B cell (primary cell): ENCODE data around the gene SLC43A2. TPM values are rescaled to one million over a fixed set of nuclear protein-coding genes. Genes with fewer than 3 reads are reported as not detected.

Experiments used
- ATAC-seq: fragments of 200-7000 bp; cut with Tn5 transposase; one replicate; pipeline ENCODE4 v1.10.0; 2021; ENCODE audit warnings: low read depth, mild to moderate bottlenecking, moderate number of reproducible peaks, moderate library complexity
- CTCF ChIA-PET: fragments of 350-600 bp; sonication (Branson Sonifier 250); formaldehyde crosslinking; loops from one replicate; lab custom pipeline; 2021; ENCODE audit warnings: antibody characterized with exemption, inconsistent platforms; lab: Charles Lee
- POLR2A ChIA-PET: fragments of 350-600 bp; sonication (Branson Sonifier 250); formaldehyde crosslinking; loops from one replicate; lab custom pipeline; 2021; ENCODE audit warnings: antibody characterized with exemption; lab: Charles Lee
- DNase-seq: peaks from one replicate; pipeline ENCODE4 v3.0.0; 2013
- H2AFZ ChIP-seq: 2 replicates; pipeline ENCODE4 v1.6.1; 2012; ENCODE audit warnings: mild to moderate bottlenecking, low read depth, low read length; ENCODE audit not compliant: insufficient read depth, poor library complexity, severe bottlenecking
- H3K27ac ChIP-seq, 2 donors: 1 replicate in 1 of 2; 2 replicates in 1 of 2; pipeline ENCODE4 v1.5.1; 2012 to 2013; ENCODE audit warnings: low read length in 2 of 2, mild to moderate bottlenecking in 2 of 2, moderate library complexity in 1 of 2
- H3K27me3 ChIP-seq, 4 experiments: fragments of 200-600 bp in 1 of 4; sonication (generic) in 1 of 4; replicated peaks in 1 of 4; 1 replicate in 2 of 4; 2 replicates in 2 of 4; pipeline versions ENCODE4 v1.6.1 to v1.7.0; 2013 to 2016; ENCODE audit warnings: low read length in 3 of 4, mild to moderate bottlenecking in 2 of 4, mixed read lengths in 1 of 4, moderate library complexity in 1 of 4; ENCODE audit not compliant: insufficient read depth in 4 of 4, control insufficient read depth in 3 of 4; ENCODE audit errors: control extremely low read depth in 1 of 4
- H3K36me3 ChIP-seq, 2 experiments: replicated peaks in 1 of 2; 1 replicate in 1 of 2; 2 replicates in 1 of 2; pipeline versions ENCODE4 v1.6.1 to v1.7.1; 2013; ENCODE audit warnings: low read length in 1 of 2; ENCODE audit not compliant: insufficient read depth in 2 of 2, control insufficient read depth in 1 of 2; ENCODE audit errors: control extremely low read depth in 1 of 2, extremely low read depth in 1 of 2
- H3K4me1 ChIP-seq, 2 donors: fragments of 200-600 bp in 1 of 2; sonication (generic) in 1 of 2; 1 replicate in 1 of 2; 2 replicates in 1 of 2; pipeline versions ENCODE4 v1.5.1 to v1.6.1; 2013 to 2017; ENCODE audit warnings: low read length in 2 of 2; ENCODE audit not compliant: control insufficient read depth in 2 of 2, insufficient read depth in 2 of 2
- H3K4me2 ChIP-seq: replicated peaks from 2 replicates; pipeline ENCODE3; 2012; ENCODE audit warnings: mild to moderate bottlenecking, low read depth, low read length; ENCODE audit not compliant: poor library complexity, severe bottlenecking
- H3K4me3 ChIP-seq, 5 experiments: fragments of 200-600 bp in 1 of 5; sonication (generic) in 1 of 5; 1 replicate in 3 of 5; 2 replicates in 2 of 5; pipeline versions ENCODE4 v1.5.1 to v1.7.0; 2011 to 2016; ENCODE audit warnings: low read length in 4 of 5, mild to moderate bottlenecking in 4 of 5, low read depth in 2 of 5, control low read depth in 1 of 5, moderate library complexity in 1 of 5; ENCODE audit not compliant: insufficient read depth in 1 of 5; ENCODE audit errors: control extremely low read depth in 1 of 5, extremely low read depth in 1 of 5
- H3K79me2 ChIP-seq: fragments of 200-600 bp; sonication (generic); one replicate; pipeline ENCODE4 v1.6.0; 2016; ENCODE audit warnings: low read length; ENCODE audit not compliant: control insufficient read depth, insufficient read depth
- H3K9ac ChIP-seq: fragments of 200-600 bp; sonication (generic); 2 replicates; pipeline ENCODE4 v1.6.1; 2017; ENCODE audit warnings: mild to moderate bottlenecking, low read length, moderate library complexity
- H3K9me3 ChIP-seq, 3 donors: one replicate each; pipeline versions ENCODE4 v1.6.1 to v1.7.1; 2013; ENCODE audit warnings: low read length in 2 of 3; ENCODE audit not compliant: control insufficient read depth in 2 of 3, insufficient read depth in 1 of 3; ENCODE audit errors: control extremely low read depth in 1 of 3
- H4K20me1 ChIP-seq: 2 replicates; pipeline ENCODE4 v1.6.0; 2012; ENCODE audit warnings: mild to moderate bottlenecking, low read length; ENCODE audit not compliant: insufficient read depth, control insufficient read depth, poor library complexity, severe bottlenecking
- H3K27ac Mint-ChIP-seq: one replicate; pipeline ENCODE4 v1.8.0; 2021; ENCODE audit warnings: mixed read lengths
- H3K27me3 Mint-ChIP-seq: one replicate; pipeline ENCODE4 v1.8.0; 2021; ENCODE audit warnings: mixed read lengths
- H3K4me1 Mint-ChIP-seq: one replicate; pipeline ENCODE4 v1.8.0; 2021; ENCODE audit warnings: mixed read lengths
- H3K4me3 Mint-ChIP-seq: one replicate; pipeline ENCODE4 v1.8.0; 2021; ENCODE audit warnings: mixed read lengths
- H3K9me3 Mint-ChIP-seq: one replicate; pipeline ENCODE4 v1.8.0; 2022; ENCODE audit warnings: mixed read lengths; ENCODE audit not compliant: insufficient read depth
- EZH2 ChIP-seq: IDR thresholded peaks from 2 replicates; pipeline ENCODE4 v1.6.1; 2012; ENCODE audit warnings: borderline replicate concordance, low read depth, mild to moderate bottlenecking, moderate library complexity, low read length; ENCODE audit not compliant: insufficient read depth, poor library complexity, severe bottlenecking
- WGBS: methylation state at CpG from one replicate; pipeline ENCODE4 v1.1.5; 2013; ENCODE audit warnings: missing lambda C conversion rate; ENCODE audit not compliant: insufficient coverage; 5-methylcytosine and 5-hydroxymethylcytosine counted together
- intact Hi-C: fragments of 100-400 bp; cut with micrococcal nuclease; formaldehyde crosslinking; loops from one replicate; pipeline ENCODE4 v1.10.0; 2022
- polyA plus RNA-seq: library from polyadenylated mRNA; depleted of rRNA; stranded (reverse); fragments of >200 nt; gene quantifications from 2 replicates; pipeline ENCODE4 v1.2.3, GENCODE V29; 2012
- total RNA-seq, 2 donors: library from RNA; stranded (reverse); fragments of 120-200 nt in 1 of 2; gene quantifications; 1 replicate in 1 of 2; 2 replicates in 1 of 2; pipeline versions ENCODE4 v1.2.3 to v1.2.4, GENCODE V29; 2013 to 2022
- TF ChIP-seq, protein P1 (sequence below): fragments of 200-600 bp; IDR thresholded peaks from one replicate; pipeline ENCODE4 v1.8.0; 2022; ENCODE audit warnings: antibody characterized with exemption, mild to moderate bottlenecking

Gene SLC43A2
- total and polyA plus RNA-seq, 2 donors (not counting 1 experiment from before 2014, with no cell fraction given), result 26.2 to 204 TPM

GRCh38 chr17:1604831-1605528 is 23.7 kb downstream of the SLC43A2 start:
- H3K9me3 Mint-ChIP-seq, result no peaks in the 10 kb centered on the region
- no peak overlapping the region for H3K4me3 ChIP-seq
- TF ChIP-seq, protein P1, sequence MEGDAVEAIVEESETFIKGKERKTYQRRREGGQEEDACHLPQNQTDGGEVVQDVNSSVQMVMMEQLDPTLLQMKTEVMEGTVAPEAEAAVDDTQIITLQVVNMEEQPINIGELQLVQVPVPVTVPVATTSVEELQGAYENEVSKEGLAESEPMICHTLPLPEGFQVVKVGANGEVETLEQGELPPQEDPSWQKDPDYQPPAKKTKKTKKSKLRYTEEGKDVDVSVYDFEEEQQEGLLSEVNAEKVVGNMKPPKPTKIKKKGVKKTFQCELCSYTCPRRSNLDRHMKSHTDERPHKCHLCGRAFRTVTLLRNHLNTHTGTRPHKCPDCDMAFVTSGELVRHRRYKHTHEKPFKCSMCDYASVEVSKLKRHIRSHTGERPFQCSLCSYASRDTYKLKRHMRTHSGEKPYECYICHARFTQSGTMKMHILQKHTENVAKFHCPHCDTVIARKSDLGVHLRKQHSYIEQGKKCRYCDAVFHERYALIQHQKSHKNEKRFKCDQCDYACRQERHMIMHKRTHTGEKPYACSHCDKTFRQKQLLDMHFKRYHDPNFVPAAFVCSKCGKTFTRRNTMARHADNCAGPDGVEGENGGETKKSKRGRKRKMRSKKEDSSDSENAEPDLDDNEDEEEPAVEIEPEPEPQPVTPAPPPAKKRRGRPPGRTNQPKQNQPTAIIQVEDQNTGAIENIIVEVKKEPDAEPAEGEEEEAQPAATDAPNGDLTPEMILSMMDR, result no peak
- no peak for TF ChIP-seq EZH2
- no peak overlapping the region for H2AFZ ChIP-seq
- H3K36me3 ChIP-seq, result peaks cover 0 to 22% of the 10 kb centered on the region in 2 experiments
- peaks cover 27% of the 10 kb centered on the region for H3K4me1 Mint-ChIP-seq
- WGBS, result 48% methylated on average over 32 of the region's 35 CpGs
- no peak overlapping the region for H3K4me3 Mint-ChIP-seq
- no peaks in the 10 kb centered on the region for H3K27me3 Mint-ChIP-seq
- H3K79me2 ChIP-seq, result peaks cover 18% of the 10 kb centered on the region
- H3K27ac Mint-ChIP-seq, result no peak overlapping the region
- ChIA-PET CTCF (interaction anchor here (1.0 to 1.1 kb wide), 2 partner anchors 20 to 240 kb away, joined by 3 read pairs; no protein-coding TSS in a partner anchor), POLR2A (interaction anchor here (1.0 kb wide), 1 partner anchor 23 kb away, joined by 3 read pairs; the partner anchor contains the start of gene SLC43A2)
- H3K27ac ChIP-seq, result no peak overlapping the region
- H4K20me1 ChIP-seq, result peaks cover 33% of the 10 kb centered on the region
- ATAC-seq, result no peak
- DNase-seq, result no peak
- H3K4me1 ChIP-seq, result peaks cover 0 to 19% of the 10 kb centered on the region in 2 donors
- no peak overlapping the region for H3K9ac ChIP-seq
- no peaks in the 10 kb centered on the region for H3K27me3 ChIP-seq
- intact Hi-C loops, result no loop called here
- peaks cover 0 to 9% (median 0%) of the 10 kb centered on the region in 3 donors for H3K9me3 ChIP-seq
- H3K4me2 ChIP-seq, result peak overlapping the region; percentile 28

DNA sequence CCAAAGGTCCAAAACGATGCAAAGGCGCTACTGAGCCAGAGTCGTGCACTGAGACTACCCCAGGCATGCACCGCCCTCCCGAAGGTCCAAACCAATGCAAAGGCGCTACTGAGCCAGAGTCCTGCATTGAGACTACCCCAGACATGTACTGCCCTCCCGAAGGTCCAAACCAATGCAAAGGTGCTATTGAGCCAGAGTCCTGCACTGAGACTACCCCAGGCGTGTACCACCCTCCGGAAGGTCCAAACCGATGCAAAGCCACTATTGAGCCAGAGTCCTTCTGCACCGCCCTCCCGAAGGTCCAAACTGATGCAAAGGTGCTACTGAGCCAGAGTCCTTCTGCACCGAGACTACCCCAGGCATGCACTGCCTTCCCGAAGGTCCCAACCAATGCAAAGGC is 27.1 kb downstream of the SLC43A2 start:
- peaks cover 0 to 14% of the 10 kb centered on the region in 2 experiments for H3K36me3 ChIP-seq
- POLR2A ChIA-PET, result no interaction called here
- Mint-ChIP-seq H3K9me3 (no peaks in the 10 kb centered on the region), H3K27ac (no peak overlapping the region), H3K27me3 (no peaks in the 10 kb centered on the region), H3K4me3 (no peak overlapping the region), H3K4me1 (peaks cover 7% of the 10 kb centered on the region)
- no peak overlapping the region for H3K4me3 ChIP-seq
- H3K4me1 ChIP-seq, result peaks cover 0 to 9% of the 10 kb centered on the region in 2 donors
- intact Hi-C loops, result no loop called here
- CTCF ChIA-PET, result no interaction called here
- no peak for DNase-seq
- no peak overlapping the region for H3K9ac ChIP-seq
- peaks cover 0 to 9% (median 0%) of the 10 kb centered on the region in 3 donors for H3K9me3 ChIP-seq
- TF ChIP-seq EZH2, result no peak
- TF ChIP-seq, protein P1, result no peak
- peaks cover 19% of the 10 kb centered on the region for H3K79me2 ChIP-seq
- ATAC-seq, result no peak
- no peak overlapping the region for H3K4me2 ChIP-seq
- 99% methylated on average over 14 of the region's 14 CpGs for WGBS
- H3K27me3 ChIP-seq, result no peaks in the 10 kb centered on the region
- H2AFZ ChIP-seq, result no peak overlapping the region
- peaks cover 33% of the 10 kb centered on the region for H4K20me1 ChIP-seq
- no peak overlapping the region for H3K27ac ChIP-seq
